H1 (cell line): ENCODE data around the gene ABHD6. TPM values are rescaled to one million over a fixed set of nuclear protein-coding genes. Genes with fewer than 3 reads are reported as not detected.

ENCODE experiments used
- CTCF ChIA-PET: fragments of 300-600 bp; sonication (Branson Sonifier 250); formaldehyde crosslinking; loops from one replicate; lab custom pipeline; 2021; ENCODE audit not compliant: partially characterized antibody; lab: Charles Lee
- POLR2A ChIA-PET: fragments of 300-600 bp; sonication (Branson Sonifier 250); formaldehyde crosslinking; loops from one replicate; lab custom pipeline; 2021; ENCODE audit warnings: inconsistent platforms; ENCODE audit not compliant: partially characterized antibody; lab: Charles Lee
- DNase-seq, 2 experiments: peaks; one replicate each; pipeline versions ENCODE4 v3.0.0 to v3.0.0-alpha.2; 2010 to 2022; ENCODE audit warnings: low spot score in 2 of 2, low read depth in 1 of 2, mixed read lengths in 1 of 2
- FAIRE-seq: peaks from 2 replicates; lab custom pipeline; 2011; peaks lifted over from hg19 to GRCh38; lab: Jason Lieb, UNC
- H2AFZ ChIP-seq: 2 replicates; pipeline ENCODE4 v1.8.1; 2012; ENCODE audit warnings: low read length, inconsistent platforms
- H2AK5ac ChIP-seq: 2 replicates; pipeline ENCODE4 v1.6.1; 2013; ENCODE audit warnings: low read depth, low read length
- H2BK120ac ChIP-seq: replicated peaks from 2 replicates; pipeline ENCODE3; 2013; ENCODE audit warnings: low read depth, low read length, inconsistent platforms
- H2BK12ac ChIP-seq: 2 replicates; pipeline ENCODE4 v1.6.1; 2013; ENCODE audit warnings: low read depth, low read length
- H2BK15ac ChIP-seq: 2 replicates; pipeline ENCODE4 v1.6.1; 2013; ENCODE audit warnings: low read length
- H2BK20ac ChIP-seq: 2 replicates; pipeline ENCODE4 v1.6.1; 2013; ENCODE audit warnings: low read length
- H2BK5ac ChIP-seq: 2 replicates; pipeline ENCODE4 v1.6.1; 2013; ENCODE audit warnings: low read depth, low read length
- H3K14ac ChIP-seq: 2 replicates; pipeline ENCODE4 v1.6.1; 2013; ENCODE audit warnings: inconsistent platforms; ENCODE audit not compliant: insufficient read length
- H3K18ac ChIP-seq: 2 replicates; pipeline ENCODE4 v1.6.1; 2013; ENCODE audit warnings: low read length; ENCODE audit errors: extremely low read depth
- H3K23ac ChIP-seq: 2 replicates; pipeline ENCODE4 v1.6.1; 2013; ENCODE audit warnings: inconsistent platforms; ENCODE audit not compliant: insufficient read length
- H3K23me2 ChIP-seq: 2 replicates; pipeline ENCODE4 v1.6.1; 2013; ENCODE audit warnings: low read depth, low read length
- H3K27ac ChIP-seq: 2 replicates; pipeline ENCODE4 v1.6.1; 2011; ENCODE audit warnings: low read depth, low read length, inconsistent platforms
- H3K27me3 ChIP-seq, 4 experiments: replicated peaks in 1 of 4; 1 replicate in 1 of 4; 2 replicates in 3 of 4; pipeline versions ENCODE4 v1.6.1 to v1.8.1; 2011 to 2013; ENCODE audit warnings: low read length in 3 of 4, mild to moderate bottlenecking in 3 of 4, inconsistent platforms in 2 of 4, mixed read lengths in 2 of 4, moderate library complexity in 1 of 4; ENCODE audit not compliant: control insufficient read depth in 3 of 4, insufficient read depth in 3 of 4; ENCODE audit errors: extremely low read depth in 1 of 4
- H3K36me3 ChIP-seq, 4 experiments: 2 replicates each; pipeline versions ENCODE4 v1.6.1 to v1.8.1; 2011 to 2013; ENCODE audit warnings: mild to moderate bottlenecking in 4 of 4, low read length in 3 of 4, moderate library complexity in 2 of 4, control low read depth in 1 of 4, inconsistent platforms in 1 of 4; ENCODE audit not compliant: insufficient read depth in 4 of 4, control insufficient read depth in 2 of 4
- H3K4ac ChIP-seq: replicated peaks from 2 replicates; pipeline ENCODE3; 2013; ENCODE audit warnings: low read length, low read depth, mixed read lengths, inconsistent platforms; ENCODE audit not compliant: insufficient read length
- H3K4me1 ChIP-seq, 4 experiments: replicated peaks in 1 of 4; 1 replicate in 1 of 4; 2 replicates in 3 of 4; pipeline versions ENCODE4 v1.6.1 to v1.8.1; 2011 to 2013; ENCODE audit warnings: low read length in 3 of 4, inconsistent platforms in 2 of 4, mixed read lengths in 1 of 4; ENCODE audit not compliant: insufficient read depth in 4 of 4, control insufficient read depth in 3 of 4
- H3K4me2 ChIP-seq, 2 experiments: 2 replicates each; pipeline versions ENCODE4 v1.6.1 to v1.8.1; 2011 to 2013; ENCODE audit warnings: low read depth in 2 of 2, low read length in 2 of 2, control low read depth in 1 of 2, inconsistent platforms in 1 of 2, mild to moderate bottlenecking in 1 of 2; ENCODE audit not compliant: insufficient read depth in 1 of 2
- H3K4me3 ChIP-seq, 4 experiments: fragments of 200-600, 300-600 bp in 1 of 4; sonication (generic), shearing (Covaris generic), sonication (Bioruptor Twin) in 1 of 4; 2 replicates each; pipeline versions ENCODE4 v1.5.1 to v1.8.1; 2011 to 2016; ENCODE audit warnings: low read length in 4 of 4, low read depth in 3 of 4, control low read depth in 2 of 4, inconsistent platforms in 2 of 4, mild to moderate bottlenecking in 2 of 4, mixed read lengths in 1 of 4, moderate library complexity in 1 of 4; ENCODE audit not compliant: insufficient read depth in 2 of 4; ENCODE audit errors: extremely low read depth in 1 of 4
- H3K56ac ChIP-seq: replicated peaks from 2 replicates; pipeline ENCODE3; 2013; ENCODE audit warnings: low read depth, mild to moderate bottlenecking, mixed read lengths, low read length, inconsistent platforms; ENCODE audit not compliant: insufficient read length
- H3K79me1 ChIP-seq: 2 replicates; pipeline ENCODE4 v1.6.1; 2013; ENCODE audit warnings: low read depth, low read length, control low read depth
- H3K79me2 ChIP-seq, 2 experiments: 2 replicates each; pipeline versions ENCODE4 v1.6.1 to v1.8.1; 2012 to 2013; ENCODE audit warnings: low read length in 2 of 2, mild to moderate bottlenecking in 2 of 2, inconsistent platforms in 1 of 2; ENCODE audit not compliant: insufficient read depth in 2 of 2, control insufficient read depth in 1 of 2
- H3K9ac ChIP-seq, 4 experiments: replicated peaks in 1 of 4; 1 replicate in 1 of 4; 2 replicates in 3 of 4; pipeline versions ENCODE4 v1.6.1 to v1.8.1; 2011 to 2013; ENCODE audit warnings: low read depth in 3 of 4, low read length in 3 of 4, control low read depth in 2 of 4, mild to moderate bottlenecking in 2 of 4, moderate library complexity in 2 of 4, inconsistent platforms in 1 of 4; ENCODE audit errors: extremely low read depth in 1 of 4
- H3K9me3 ChIP-seq, 2 experiments: 2 replicates each; pipeline versions ENCODE4 v1.6.1 to v1.8.1; 2012 to 2013; ENCODE audit warnings: mild to moderate bottlenecking in 2 of 2, moderate library complexity in 2 of 2, control low read depth in 1 of 2, inconsistent platforms in 1 of 2, low read depth in 1 of 2, low read length in 1 of 2, mixed read lengths in 1 of 2; ENCODE audit not compliant: insufficient read depth in 2 of 2
- H4K20me1 ChIP-seq, 2 experiments: replicated peaks in 1 of 2; 2 replicates each; pipeline versions ENCODE3 to v1.8.1; 2011 to 2013; ENCODE audit warnings: inconsistent platforms in 2 of 2, low read length in 2 of 2, mild to moderate bottlenecking in 1 of 2; ENCODE audit not compliant: insufficient read depth in 2 of 2, control insufficient read depth in 1 of 2
- H4K5ac ChIP-seq: 2 replicates; pipeline ENCODE4 v1.6.1; 2013; ENCODE audit warnings: low read length, low read depth, mixed read lengths, inconsistent platforms; ENCODE audit not compliant: insufficient read length
- H4K8ac ChIP-seq: 2 replicates; pipeline ENCODE4 v1.8.0; 2013; ENCODE audit warnings: mild to moderate bottlenecking, moderate library complexity, low read length, inconsistent platforms; ENCODE audit not compliant: insufficient read depth; ENCODE audit errors: extremely low read depth
- H4K91ac ChIP-seq: replicated peaks from 2 replicates; pipeline ENCODE3; 2013; ENCODE audit warnings: low read length, mixed read lengths, inconsistent platforms; ENCODE audit not compliant: insufficient read length
- ASH2L ChIP-seq: fragments of 200-600, 300-600 bp; sonication (generic); IDR thresholded peaks from one replicate; pipeline ENCODE4 v1.7.1; 2017; ENCODE audit warnings: low read length
- CHD1 ChIP-seq: IDR thresholded peaks from 2 replicates; pipeline ENCODE4 v1.6.1; 2012; ENCODE audit warnings: low read depth, low read length, improper control_type of control experiment
- EZH2 ChIP-seq: fragments of 200-600 bp; sonication (generic); IDR thresholded peaks from 2 replicates; pipeline ENCODE4 v1.7.1; 2012; ENCODE audit warnings: low read depth, mild to moderate bottlenecking, moderate library complexity, low read length, inconsistent platforms; ENCODE audit not compliant: severe bottlenecking
- FOSL1 ChIP-seq: IDR thresholded peaks from 2 replicates; pipeline ENCODE4 v1.6.1; 2011; ENCODE audit warnings: mild to moderate bottlenecking, low read depth, low read length, moderate library complexity; ENCODE audit not compliant: insufficient read depth
- JUND ChIP-seq: IDR thresholded peaks from 2 replicates; pipeline ENCODE4 v1.6.1; 2011; ENCODE audit warnings: mild to moderate bottlenecking, improper control_type of control experiment, low read length
- KDM1A ChIP-seq: fragments of 200-600, 300-600 bp; sonication (generic); IDR thresholded peaks from 2 replicates; pipeline ENCODE4 v1.7.1; 2016; ENCODE audit warnings: mild to moderate bottlenecking, low read length, borderline replicate concordance
- NRF1 ChIP-seq: IDR thresholded peaks from 2 replicates; pipeline ENCODE4 v1.6.1; 2011; ENCODE audit warnings: mild to moderate bottlenecking, low read depth, low read length, improper control_type of control experiment
- POLR2A ChIP-seq, 2 experiments: IDR thresholded peaks; 1 replicate in 1 of 2; 2 replicates in 1 of 2; pipeline ENCODE4 v1.6.1; 2011; ENCODE audit warnings: low read depth in 2 of 2, low read length in 2 of 2, mild to moderate bottlenecking in 2 of 2; ENCODE audit errors: control extremely low read depth in 1 of 2
- SIRT6 ChIP-seq: IDR thresholded peaks from one replicate; pipeline ENCODE4 v1.7.1; 2012; ENCODE audit warnings: low read length, inconsistent platforms
- SP4 ChIP-seq: IDR thresholded peaks from 2 replicates; pipeline ENCODE4 v1.6.1; 2012; ENCODE audit warnings: low read length, inconsistent platforms
- TAF7 ChIP-seq: optimal IDR thresholded peaks from 2 replicates; pipeline ENCODE3; 2011; ENCODE audit warnings: low read depth, mild to moderate bottlenecking, inconsistent platforms, low read length, moderate library complexity, borderline replicate concordance
- TBP ChIP-seq: IDR thresholded peaks from 2 replicates; pipeline ENCODE4 v1.6.1; 2011; ENCODE audit warnings: low read depth, low read length, improper control_type of control experiment
- TCF12 ChIP-seq: IDR thresholded peaks from 2 replicates; pipeline ENCODE4 v1.6.1; 2011; ENCODE audit warnings: low read depth, mild to moderate bottlenecking, low read length
- WGBS, 2 experiments: shearing (Covaris generic) in 1 of 2; methylation state at CpG; one replicate each; pipeline versions ENCODE4 v1.1.6 to v1.1.7; 2013 to 2015; ENCODE audit warnings: low lambda C conversion rate in 2 of 2, mixed read lengths in 2 of 2, inconsistent platforms in 1 of 2, low coverage in 1 of 2, missing lambda C conversion rate in 1 of 2; ENCODE audit not compliant: insufficient replicate concordance in 2 of 2, insufficient coverage in 1 of 2, insufficient read length in 1 of 2; ENCODE audit errors: extremely low coverage in 1 of 2, missing lambda C conversion rate in 1 of 2; 5-methylcytosine and 5-hydroxymethylcytosine counted together
- polyA plus RNA-seq, 7 experiments: library from polyadenylated mRNA; depleted of rRNA in 3 of 7; stranded (reverse) in 5 of 7; unstranded in 2 of 7; fragments of >200 nt in 5 of 7; fragments of 200-250 nt in 2 of 7; gene quantifications; 1 replicate in 5 of 7; 2 replicates in 1 of 7; 4 replicates in 1 of 7; pipeline versions ENCODE4 v1.2.1 to v1.2.3, GENCODE V29; 2011 to 2013; ENCODE audit warnings: missing spikeins in 2 of 7, mixed read lengths in 2 of 7
- total RNA-seq: library from RNA; stranded (reverse); fragmentation: NEBNext Ultra II Directional; extraction: Animal tissue kit (Norgen Biotek cat#: 25700); gene quantifications from 2 replicates; pipeline ENCODE4 v1.2.1, GENCODE V29; 2021
- TF ChIP-seq, protein P1 (sequence below): IDR thresholded peaks from 2 replicates; pipeline ENCODE4 v1.6.1; 2012; ENCODE audit warnings: inconsistent platforms
- TF ChIP-seq, protein P2 (sequence below): IDR thresholded peaks from 2 replicates; pipeline ENCODE4 v1.6.1; 2012; ENCODE audit warnings: inconsistent platforms

The ABHD6 gene
- total and polyA plus RNA-seq, 2 of the 8 experiments (the other 6 are each of a cell fraction or from before 2014, with no cell fraction given): 5.9 to 6.6 TPM

DNA sequence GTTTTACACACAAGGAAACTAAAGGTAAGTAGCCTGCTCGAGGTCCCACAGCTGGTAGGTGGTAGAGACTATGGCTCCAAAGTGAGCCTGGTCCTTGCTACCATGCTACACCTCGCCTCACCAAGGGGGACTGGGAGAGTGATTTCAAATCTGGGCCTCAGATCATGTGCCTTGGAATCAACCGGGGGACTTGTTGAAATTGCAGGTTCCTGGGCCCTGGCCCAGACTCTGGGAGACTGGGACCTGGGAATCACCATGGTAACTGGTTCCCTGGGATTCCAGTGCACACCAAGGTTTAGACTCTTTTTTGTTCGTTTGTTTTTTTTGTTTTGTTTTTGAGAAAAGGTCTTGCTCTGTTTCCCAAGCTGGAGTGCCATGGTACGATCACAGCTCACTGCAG lies 47.9 kb upstream of the ABHD6 start:
- peak overlapping the region; percentile 25 for H3K56ac ChIP-seq
- no peak for DNase-seq
- no peaks in the 10 kb centered on the region for H3K23me2 ChIP-seq
- peaks cover 0 to 4% (median 1%) of the 10 kb centered on the region in 4 experiments; a peak in 2 of 7 replicates for H3K4me1 ChIP-seq
- H3K27me3 ChIP-seq: no peaks in the 10 kb centered on the region
- no peak overlapping the region for H4K8ac ChIP-seq
- whole genome bisulfite sequencing, 2 experiments: 89% methylated on average over 5 of the region's 5 CpGs; no CpG with 5 or more reads in 1 of the 2 experiments
- POLR2A ChIA-PET: interaction anchor here (0.5 to 2.6 kb wide), 3 partner anchors 110 to 237 kb away, joined by 3 to 12 read pairs (median 5); partner anchors contain the start of genes HTD2 and RPP14
- H3K79me2 ChIP-seq: no peaks in the 10 kb centered on the region
- H3K27ac ChIP-seq: no peak overlapping the region
- H3K36me3 ChIP-seq: no peaks in the 10 kb centered on the region
- H2AFZ ChIP-seq: no peak overlapping the region
- no peak overlapping the region for H3K4ac ChIP-seq
- no peak overlapping the region for H3K4me2 ChIP-seq
- no peak overlapping the region for H3K14ac ChIP-seq
- no peak overlapping the region for H2BK12ac ChIP-seq
- no peak overlapping the region for H3K9ac ChIP-seq
- no peak overlapping the region for H3K23ac ChIP-seq
- H3K18ac ChIP-seq: no peak overlapping the region
- no peak overlapping the region for H2BK15ac ChIP-seq
- H3K4me3 ChIP-seq: no peak overlapping the region
- no peak overlapping the region for H2BK120ac ChIP-seq
- no peak overlapping the region for H2BK5ac ChIP-seq
- H3K9me3 ChIP-seq: no peaks in the 10 kb centered on the region
- CTCF ChIA-PET: interaction anchor here (0.6 to 9.7 kb wide), 20 partner anchors 11 to 225 kb away, joined by 3 to 177 read pairs (median 5); partner anchors contain the start of genes DNASE1L3, HTD2 and RPP14
- no peak overlapping the region for H2AK5ac ChIP-seq
- no peak overlapping the region for H4K91ac ChIP-seq
- H2BK20ac ChIP-seq: no peak overlapping the region
- H3K79me1 ChIP-seq: no peaks in the 10 kb centered on the region
- no peaks in the 10 kb centered on the region for H4K20me1 ChIP-seq
- no peak overlapping the region for H4K5ac ChIP-seq
- no peak for FAIRE-seq
- TF ChIP-seq TBP: no peak
- no peak for TF ChIP-seq NRF1
- no peak for TF ChIP-seq FOSL1
- TF ChIP-seq JUND: no peak
- no peak for TF ChIP-seq KDM1A
- TF ChIP-seq ASH2L: no peak
- no peak for TF ChIP-seq SP4
- no peak for TF ChIP-seq EZH2
- TF ChIP-seq, protein P1, sequence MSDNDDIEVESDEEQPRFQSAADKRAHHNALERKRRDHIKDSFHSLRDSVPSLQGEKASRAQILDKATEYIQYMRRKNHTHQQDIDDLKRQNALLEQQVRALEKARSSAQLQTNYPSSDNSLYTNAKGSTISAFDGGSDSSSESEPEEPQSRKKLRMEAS: no peak
- TF ChIP-seq TCF12: no peak
- TF ChIP-seq TAF7: no peak
- no peak for TF ChIP-seq CHD1
- TF ChIP-seq, protein P2, sequence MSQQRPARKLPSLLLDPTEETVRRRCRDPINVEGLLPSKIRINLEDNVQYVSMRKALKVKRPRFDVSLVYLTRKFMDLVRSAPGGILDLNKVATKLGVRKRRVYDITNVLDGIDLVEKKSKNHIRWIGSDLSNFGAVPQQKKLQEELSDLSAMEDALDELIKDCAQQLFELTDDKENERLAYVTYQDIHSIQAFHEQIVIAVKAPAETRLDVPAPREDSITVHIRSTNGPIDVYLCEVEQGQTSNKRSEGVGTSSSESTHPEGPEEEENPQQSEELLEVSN: no peak
- no peak for TF ChIP-seq SIRT6
- no peak for TF ChIP-seq POLR2A (IDR thresholded peaks at IDR 0.05; ENCODE audit: control extremely low read depth in 1 of 2, low read depth in 2 of 2, low read length in 2 of 2)
